ENCODE measurements around the gene ACSF2. TPM values are rescaled to one million over a fixed set of nuclear protein-coding genes. Genes with fewer than 3 reads are reported as not detected.
"Not testable (repeated sequence)": the region's sequence is repeated elsewhere in the genome, so short reads cannot be mapped to it uniquely, and the experiment has no call there.

ACSF2 gene
- total and polyA plus RNA-seq, 5 donors: 61.1 to 112 (median 90.8) TPM

GRCh38 chr17:50393700-50394099 lies 32.3 kb upstream of the ACSF2 start:
- 89% methylated on average over 5 of the region's 5 CpGs for WGBS
- no peaks in the 10 kb centered on the region for H3K9me3 ChIP-seq (ENCODE audit: control insufficient read depth, low read length)
- no peaks in the 10 kb centered on the region for H3K27me3 ChIP-seq (ENCODE audit: control insufficient read depth, insufficient read depth)
- H3K27ac ChIP-seq (ENCODE audit: low read length): no peak overlapping the region
- peaks cover 4% of the 10 kb centered on the region for H3K4me1 ChIP-seq (ENCODE audit: control insufficient read depth, insufficient read depth, low read length)
- intact Hi-C loops (cut with DNase I): no loop called here
- DNase-seq (no peak), ATAC-seq (no peak)
- no peak overlapping the region for H3K4me3 ChIP-seq (ENCODE audit: low read length)

GRCh38 chr17:50394711-50395110 lies 31.3 kb upstream of the ACSF2 start:
- intact Hi-C loops (cut with DNase I): no loop called here
- 16% methylated on average over 3 of the region's 3 CpGs for WGBS
- DNase-seq: no peak
- no peak overlapping the region for H3K27ac ChIP-seq (ENCODE audit: low read length)
- H3K4me3 ChIP-seq (ENCODE audit: low read length): no peak overlapping the region
- ATAC-seq: no peak
- H3K9me3 ChIP-seq (ENCODE audit: control insufficient read depth, low read length): no peaks in the 10 kb centered on the region
- H3K4me1 ChIP-seq (ENCODE audit: control insufficient read depth, insufficient read depth, low read length): peaks cover 4% of the 10 kb centered on the region
- no peaks in the 10 kb centered on the region for H3K27me3 ChIP-seq (ENCODE audit: control insufficient read depth, insufficient read depth)

GRCh38 chr17:50396261-50397110 lies 29.5 kb upstream of the ACSF2 start:
- peak; percentile 60 to 74 for ATAC-seq
- H3K27me3 ChIP-seq (ENCODE audit: control insufficient read depth, insufficient read depth): no peaks in the 10 kb centered on the region
- H3K9me3 ChIP-seq (ENCODE audit: control insufficient read depth, low read length): no peaks in the 10 kb centered on the region
- 5% methylated on average over 30 of the region's 30 CpGs for WGBS
- DNase-seq: peak; percentile 61 to 74 (median 70)
- H3K27ac ChIP-seq (ENCODE audit: low read length): no peak overlapping the region
- H3K4me1 ChIP-seq (ENCODE audit: control insufficient read depth, insufficient read depth, low read length): peaks cover 4% of the 10 kb centered on the region
- intact Hi-C loops (cut with DNase I): no loop called here
- H3K4me3 ChIP-seq (ENCODE audit: low read length): peak overlapping the region; percentile 83

GRCh38 chr17:50397111-50397918 lies 28.7 kb upstream of the ACSF2 start, which contains the start of gene LRRC59:
Gene LRRC59 (minus strand): TSS chr17:50397523. CDS start chr17:50397317, 206 bp downstream.
- Histone ChIP-seq H3K27ac (ENCODE audit: low read length) (no peak within 1 kb of the TSS), H3K4me3 (ENCODE audit: low read length) (peak within 1 kb of the TSS; percentile 83), H3K27me3 (ENCODE audit: control insufficient read depth, insufficient read depth) (no peaks in the 10 kb centered on the region), H3K9me3 (ENCODE audit: control insufficient read depth, low read length) (no peaks in the 10 kb centered on the region), H3K4me1 (ENCODE audit: control insufficient read depth, insufficient read depth, low read length) (peaks cover 4% of the 10 kb centered on the region)
- intact Hi-C loops (cut with DNase I): no loop called here
- DNase-seq: peak; percentile 92 to 97 (median 96)
- peak; percentile 97 for ATAC-seq
- under 1% methylated on average over 70 of the region's 70 CpGs for WGBS

GRCh38 chr17:50397919-50398285 lies 28.1 kb upstream of the ACSF2 start:
- ATAC-seq (peak in 1 of 2 donors; percentile 4), DNase-seq (no peak)
- intact Hi-C loops (cut with DNase I): no loop called here
- no peak overlapping the region for H3K4me3 ChIP-seq (ENCODE audit: low read length)
- H3K4me1 ChIP-seq (ENCODE audit: control insufficient read depth, insufficient read depth, low read length): peaks cover 4% of the 10 kb centered on the region
- H3K27ac ChIP-seq (ENCODE audit: low read length): no peak overlapping the region
- H3K9me3 ChIP-seq (ENCODE audit: control insufficient read depth, low read length): no peaks in the 10 kb centered on the region
- 56% methylated on average over 9 of the region's 9 CpGs for WGBS
- H3K27me3 ChIP-seq (ENCODE audit: control insufficient read depth, insufficient read depth): no peaks in the 10 kb centered on the region

GRCh38 chr17:50398672-50399071 lies 27.3 kb upstream of the ACSF2 start:
- intact Hi-C loops (cut with DNase I): not testable (repeated sequence)

GRCh38 chr17:50399591-50399990 lies 26.4 kb upstream of the ACSF2 start:
- ATAC-seq; H3K27me3 ChIP-seq (ENCODE audit: control insufficient read depth, insufficient read depth); H3K4me3 ChIP-seq (ENCODE audit: low read length); H3K4me1 ChIP-seq (ENCODE audit: control insufficient read depth, insufficient read depth, low read length); DNase-seq; intact Hi-C loops (cut with DNase I); H3K9me3 ChIP-seq (ENCODE audit: control insufficient read depth, low read length); H3K27ac ChIP-seq (ENCODE audit: low read length): not testable (repeated sequence)
- WGBS: 94% methylated on average over 8 of the region's 8 CpGs

More at GRCh38 chr17:50398672-50399071, 27.3 kb upstream of the ACSF2 start:
- not testable (repeated sequence) for H3K4me3 ChIP-seq (ENCODE audit: low read length); H3K4me1 ChIP-seq (ENCODE audit: control insufficient read depth, insufficient read depth, low read length); H3K27me3 ChIP-seq (ENCODE audit: control insufficient read depth, insufficient read depth); DNase-seq; H3K9me3 ChIP-seq (ENCODE audit: control insufficient read depth, low read length); H3K27ac ChIP-seq (ENCODE audit: low read length); ATAC-seq
- WGBS: 94% methylated on average over 3 of the region's 3 CpGs

- intact Hi-C loops (cut with DNase I); H3K4me1 ChIP-seq (ENCODE audit: control insufficient read depth, insufficient read depth, low read length); DNase-seq; H3K9me3 ChIP-seq (ENCODE audit: control insufficient read depth, low read length); H3K27me3 ChIP-seq (ENCODE audit: control insufficient read depth, insufficient read depth); H3K27ac ChIP-seq (ENCODE audit: low read length); ATAC-seq; H3K4me3 ChIP-seq (ENCODE audit: low read length): not testable (repeated sequence)
- WGBS: 86% methylated on average over 4 of the region's 4 CpGs
These were observed 20.7 kb upstream of the ACSF2 start for GRCh38 chr17:50405351-50405750.

- Histone ChIP-seq H3K4me1 (ENCODE audit: control insufficient read depth, insufficient read depth, low read length) (no peaks in the 10 kb centered on the region), H3K27ac (ENCODE audit: low read length) (no peak overlapping the region), H3K9me3 (ENCODE audit: control insufficient read depth, low read length) (no peaks in the 10 kb centered on the region), H3K4me3 (ENCODE audit: low read length) (no peak overlapping the region), H3K27me3 (ENCODE audit: control insufficient read depth, insufficient read depth) (no peaks in the 10 kb centered on the region)
- intact Hi-C loops (cut with DNase I): no loop called here
- WGBS: 70% methylated on average over 5 of the region's 5 CpGs
- DNase-seq: no peak
- no peak for ATAC-seq
These were observed 19.4 kb upstream of the ACSF2 start for GRCh38 chr17:50406578-50406977.

- H3K4me1 ChIP-seq (ENCODE audit: control insufficient read depth, insufficient read depth, low read length): no peaks in the 10 kb centered on the region
- no peak for ATAC-seq
- intact Hi-C loops (cut with DNase I): no loop called here
- no peaks in the 10 kb centered on the region for H3K9me3 ChIP-seq (ENCODE audit: control insufficient read depth, low read length)
- H3K27ac ChIP-seq (ENCODE audit: low read length): no peak overlapping the region
- WGBS: 85% methylated on average over 4 of the region's 4 CpGs
- no peaks in the 10 kb centered on the region for H3K27me3 ChIP-seq (ENCODE audit: control insufficient read depth, insufficient read depth)
- DNase-seq: no peak
- H3K4me3 ChIP-seq (ENCODE audit: low read length): no peak overlapping the region
These were observed 18.1 kb upstream of the ACSF2 start for GRCh38 chr17:50407921-50408320.

GRCh38 chr17:50412188-50412732 lies 13.8 kb upstream of the ACSF2 start:
- no peak overlapping the region for H3K4me3 ChIP-seq (ENCODE audit: low read length)
- intact Hi-C loops (cut with DNase I): no loop called here
- H3K27me3 ChIP-seq (ENCODE audit: control insufficient read depth, insufficient read depth): no peaks in the 10 kb centered on the region
- no peaks in the 10 kb centered on the region for H3K4me1 ChIP-seq (ENCODE audit: control insufficient read depth, insufficient read depth, low read length)
- DNase-seq: no peak
- H3K27ac ChIP-seq (ENCODE audit: low read length): no peak overlapping the region
- no peak for ATAC-seq
- no peaks in the 10 kb centered on the region for H3K9me3 ChIP-seq (ENCODE audit: control insufficient read depth, low read length)
- 83% methylated on average over 4 of the region's 4 CpGs for WGBS
